ENCODE results near the gene ADAMTS7. TPM values are rescaled to one million over a fixed set of nuclear protein-coding genes. Genes with fewer than 3 reads are reported as not detected.
"Not testable (repeated sequence)": the region's sequence is repeated elsewhere in the genome, so short reads cannot be mapped to it uniquely, and the experiment has no call there.

The ADAMTS7 gene
- total and polyA plus RNA-seq, 2 donors (not counting 1 experiment from before 2014, with no cell fraction given) = 7.9 TPM

DNA sequence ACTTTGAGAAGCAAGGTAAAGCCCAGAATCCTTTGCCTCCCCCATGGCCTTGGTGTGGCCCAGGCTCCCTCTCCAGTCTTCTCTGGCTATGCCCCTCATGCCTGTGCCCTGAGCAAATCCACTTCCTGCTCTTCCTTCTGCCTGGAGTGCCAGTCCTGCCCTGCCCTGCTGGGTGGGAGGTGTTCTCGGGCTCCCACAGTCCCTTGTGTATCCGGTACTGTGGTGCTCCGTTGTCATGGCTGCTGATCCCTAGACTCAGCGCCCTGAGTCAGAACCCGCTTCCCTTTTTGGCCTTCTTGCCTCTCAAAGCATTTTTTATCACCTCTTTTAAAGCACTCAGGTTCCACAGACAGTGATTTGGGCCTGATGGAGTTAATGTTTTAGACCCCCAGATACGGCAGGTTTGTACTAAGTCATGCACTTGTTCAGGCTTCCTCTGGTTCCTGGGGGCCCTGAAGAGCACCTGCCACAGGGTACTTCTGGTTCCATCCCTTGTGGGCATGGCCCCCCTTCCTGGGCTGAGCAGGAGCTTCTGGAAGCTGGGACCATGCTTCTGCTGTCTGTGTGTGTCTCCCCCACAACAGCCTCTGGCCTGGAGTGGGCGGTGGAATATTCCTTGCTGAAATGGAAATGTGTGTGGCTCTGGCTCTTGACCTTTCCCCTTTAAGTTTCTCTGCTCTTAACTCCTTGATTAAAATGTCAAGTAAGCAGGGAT lies 29.6 kb upstream of the ADAMTS7 start:
- Histone ChIP-seq H3K79me2 (ENCODE audit: control insufficient read depth, insufficient read depth, low read length) (no peaks in the 10 kb centered on the region), H3K9me3 (ENCODE audit: control insufficient read depth, insufficient read depth, low read depth, low read length) (no peaks in the 10 kb centered on the region), H3K9ac (ENCODE audit: insufficient read depth, low read length) (no peak overlapping the region), H3K4me3 (replicated peaks in 1 of 4; ENCODE audit: control extremely low read depth in 1 of 4, insufficient read depth in 1 of 4, low read depth in 3 of 4, low read length in 4 of 4) (no peak overlapping the region), H4K20me1 (ENCODE audit: control insufficient read depth, extremely low read depth, insufficient read depth, low read length) (no peaks in the 10 kb centered on the region), H3K4me2 (ENCODE audit: extremely low read depth, insufficient read depth, low read length) (no peak overlapping the region), H2AFZ (ENCODE audit: low read length) (no peak overlapping the region), H3K27ac (ENCODE audit: insufficient read depth, low read length) (no peak overlapping the region), H3K36me3 (ENCODE audit: control insufficient read depth, insufficient read depth, low read length) (no peaks in the 10 kb centered on the region), H3K27me3 (ENCODE audit: control insufficient read depth, insufficient read depth, low read length) (peaks cover 5% of the 10 kb centered on the region), H3K4me1 (ENCODE audit: control insufficient read depth, extremely low read depth, insufficient read depth, low read length) (no peaks in the 10 kb centered on the region)
- DNase-seq (ENCODE audit: low read depth in 2 of 2) = peak in 1 of 2 donors; percentile 32
- TF ChIP-seq, protein P1, sequence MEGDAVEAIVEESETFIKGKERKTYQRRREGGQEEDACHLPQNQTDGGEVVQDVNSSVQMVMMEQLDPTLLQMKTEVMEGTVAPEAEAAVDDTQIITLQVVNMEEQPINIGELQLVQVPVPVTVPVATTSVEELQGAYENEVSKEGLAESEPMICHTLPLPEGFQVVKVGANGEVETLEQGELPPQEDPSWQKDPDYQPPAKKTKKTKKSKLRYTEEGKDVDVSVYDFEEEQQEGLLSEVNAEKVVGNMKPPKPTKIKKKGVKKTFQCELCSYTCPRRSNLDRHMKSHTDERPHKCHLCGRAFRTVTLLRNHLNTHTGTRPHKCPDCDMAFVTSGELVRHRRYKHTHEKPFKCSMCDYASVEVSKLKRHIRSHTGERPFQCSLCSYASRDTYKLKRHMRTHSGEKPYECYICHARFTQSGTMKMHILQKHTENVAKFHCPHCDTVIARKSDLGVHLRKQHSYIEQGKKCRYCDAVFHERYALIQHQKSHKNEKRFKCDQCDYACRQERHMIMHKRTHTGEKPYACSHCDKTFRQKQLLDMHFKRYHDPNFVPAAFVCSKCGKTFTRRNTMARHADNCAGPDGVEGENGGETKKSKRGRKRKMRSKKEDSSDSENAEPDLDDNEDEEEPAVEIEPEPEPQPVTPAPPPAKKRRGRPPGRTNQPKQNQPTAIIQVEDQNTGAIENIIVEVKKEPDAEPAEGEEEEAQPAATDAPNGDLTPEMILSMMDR (conservative IDR thresholded peaks at IDR 0.05 in 1 of 2, IDR thresholded peaks at IDR 0.05 in 1 of 2; ENCODE audit: low read depth in 1 of 2, low read length in 2 of 2) = no peak
- TF ChIP-seq EZH2 (IDR thresholded peaks at IDR 0.05; ENCODE audit: low read length, missing control alignments) = no peak

DNA sequence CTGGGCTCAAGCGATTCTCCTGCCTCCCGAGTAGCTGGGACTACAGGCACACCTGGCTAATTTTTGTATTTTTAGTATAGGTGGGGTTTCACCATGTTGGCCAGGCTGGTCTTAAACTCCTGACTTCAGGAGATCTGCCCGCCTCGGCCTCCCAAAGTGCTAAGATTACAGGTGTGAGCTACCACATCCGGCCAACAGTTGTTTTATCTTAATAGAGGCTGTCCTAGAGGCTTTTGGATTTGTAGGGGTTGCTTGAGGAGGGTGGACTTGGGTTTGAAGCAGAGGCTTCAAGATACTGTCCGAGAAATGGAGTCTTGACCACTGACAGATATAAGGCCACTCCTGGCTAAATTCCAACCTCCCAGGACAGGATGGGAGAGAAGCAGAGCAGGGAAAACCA lies 27.9 kb upstream of the ADAMTS7 start:
- not testable (repeated sequence) for H2AFZ ChIP-seq (ENCODE audit: low read length); H3K4me3 ChIP-seq (replicated peaks in 1 of 4; ENCODE audit: control extremely low read depth in 1 of 4, insufficient read depth in 1 of 4, low read depth in 3 of 4, low read length in 4 of 4); H3K4me1 ChIP-seq (ENCODE audit: control insufficient read depth, extremely low read depth, insufficient read depth, low read length); H3K9ac ChIP-seq (ENCODE audit: insufficient read depth, low read length); H3K27ac ChIP-seq (ENCODE audit: insufficient read depth, low read length); H3K9me3 ChIP-seq (ENCODE audit: control insufficient read depth, insufficient read depth, low read depth, low read length); DNase-seq (ENCODE audit: low read depth in 2 of 2); H4K20me1 ChIP-seq (ENCODE audit: control insufficient read depth, extremely low read depth, insufficient read depth, low read length); H3K27me3 ChIP-seq (ENCODE audit: control insufficient read depth, insufficient read depth, low read length); H3K4me2 ChIP-seq (ENCODE audit: extremely low read depth, insufficient read depth, low read length); H3K36me3 ChIP-seq (ENCODE audit: control insufficient read depth, insufficient read depth, low read length); H3K79me2 ChIP-seq (ENCODE audit: control insufficient read depth, insufficient read depth, low read length)

DNA sequence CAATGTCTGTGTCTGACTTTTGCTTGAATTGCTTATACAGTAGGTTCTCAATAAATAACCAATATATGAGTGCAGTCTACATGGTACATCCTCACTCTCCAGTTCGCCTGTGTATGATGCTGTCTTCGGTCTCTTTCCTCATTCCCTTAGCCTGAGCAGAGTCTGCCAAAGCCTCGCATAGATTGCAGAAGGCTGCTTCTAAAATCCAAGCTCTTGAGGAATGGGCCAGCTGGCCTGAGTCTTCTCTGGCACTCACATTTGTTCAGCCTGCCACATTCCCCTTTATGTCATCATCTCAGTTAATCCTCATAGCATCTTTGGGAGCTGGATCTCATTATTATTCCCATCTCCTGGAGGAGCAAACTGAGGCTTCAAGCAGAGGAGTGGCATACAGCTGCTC lies 27.2 kb upstream of the ADAMTS7 start:
- H3K27ac ChIP-seq (ENCODE audit: insufficient read depth, low read length) = no peak overlapping the region
- H3K36me3 ChIP-seq (ENCODE audit: control insufficient read depth, insufficient read depth, low read length) = no peaks in the 10 kb centered on the region
- peak in 1 of 2 donors; percentile 24 for DNase-seq (ENCODE audit: low read depth in 2 of 2)

More for the DNA sequence above, 27.2 kb upstream of the ADAMTS7 start:
- Histone ChIP-seq H3K4me2 (ENCODE audit: extremely low read depth, insufficient read depth, low read length) (no peak overlapping the region), H3K27me3 (ENCODE audit: control insufficient read depth, insufficient read depth, low read length) (peaks cover 7% of the 10 kb centered on the region), H3K9me3 (ENCODE audit: control insufficient read depth, insufficient read depth, low read depth, low read length) (no peaks in the 10 kb centered on the region), H3K9ac (ENCODE audit: insufficient read depth, low read length) (no peak overlapping the region), H3K79me2 (ENCODE audit: control insufficient read depth, insufficient read depth, low read length) (no peaks in the 10 kb centered on the region), H3K4me1 (ENCODE audit: control insufficient read depth, extremely low read depth, insufficient read depth, low read length) (no peaks in the 10 kb centered on the region), H2AFZ (ENCODE audit: low read length) (no peak overlapping the region), H3K4me3 (replicated peaks in 1 of 4; ENCODE audit: control extremely low read depth in 1 of 4, insufficient read depth in 1 of 4, low read depth in 3 of 4, low read length in 4 of 4) (no peak overlapping the region), H4K20me1 (ENCODE audit: control insufficient read depth, extremely low read depth, insufficient read depth, low read length) (no peaks in the 10 kb centered on the region)
- TF ChIP-seq, protein P1 (conservative IDR thresholded peaks at IDR 0.05 in 1 of 2, IDR thresholded peaks at IDR 0.05 in 1 of 2; ENCODE audit: low read depth in 1 of 2, low read length in 2 of 2) = no peak
- TF ChIP-seq EZH2 (IDR thresholded peaks at IDR 0.05; ENCODE audit: low read length, missing control alignments) = no peak

All from fibroblast of lung (primary cell).